HG02884 (cell line): ENCODE measurements around the gene RIMBP2.
"Not testable (repeated sequence)": the region's sequence is repeated elsewhere in the genome, so short reads cannot be mapped to it uniquely, and the experiment has no call there.

Experiments
- ATAC-seq: cut with Tn5 transposase; IDR thresholded peaks from one replicate; pipeline ENCODE4 v1.9.1; 2021; ENCODE audit warnings: mild to moderate bottlenecking, moderate library complexity; ENCODE audit not compliant: unreplicated experiment

The RIMBP2 gene

GRCh38 chr12:130609966-130610365, 106.1 kb downstream of the RIMBP2 start:
- no peak for ATAC-seq

GRCh38 chr12:130608831-130609230, 107.3 kb downstream of the RIMBP2 start:
- no peak for ATAC-seq

GRCh38 chr12:130608132-130608531, 108.0 kb downstream of the RIMBP2 start:
- no peak for ATAC-seq

GRCh38 chr12:130606231-130606630, 109.9 kb downstream of the RIMBP2 start:
- no peak for ATAC-seq

DNA sequence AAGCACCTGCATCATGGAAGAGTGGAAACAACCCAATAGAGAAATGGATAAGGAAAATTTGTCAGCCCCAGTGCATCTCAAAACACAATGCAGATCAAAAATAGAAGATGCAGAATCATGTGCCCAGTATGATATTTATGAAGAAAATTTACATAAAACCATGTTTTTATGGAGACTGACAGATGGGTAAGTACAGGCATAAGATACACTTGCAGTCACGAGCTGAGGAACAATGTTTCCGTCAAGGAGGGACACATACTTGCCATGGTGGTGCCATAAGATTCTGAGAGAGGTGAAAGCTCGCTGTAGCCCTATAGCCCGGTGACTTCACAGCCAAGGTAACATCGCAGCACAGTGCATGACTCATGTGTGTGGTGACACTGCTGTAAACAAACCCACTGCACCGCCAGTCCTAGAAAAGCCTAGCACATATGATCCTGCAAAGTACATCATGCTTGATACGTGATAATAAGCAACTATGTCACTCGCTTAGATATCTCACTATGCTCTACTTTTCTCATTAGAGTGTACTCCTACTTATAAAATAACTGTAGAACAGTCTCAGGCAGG, 112.6 kb downstream of the RIMBP2 start:
- no peak for ATAC-seq

- ATAC-seq: no peak
These were observed 113.8 kb downstream of the RIMBP2 start for GRCh38 chr12:130602251-130602650.

- ATAC-seq: no peak
These were observed 114.8 kb downstream of the RIMBP2 start for GRCh38 chr12:130601327-130601726.

- no peak for ATAC-seq
These were observed 119.9 kb downstream of the RIMBP2 start for GRCh38 chr12:130596241-130596640.

DNA sequence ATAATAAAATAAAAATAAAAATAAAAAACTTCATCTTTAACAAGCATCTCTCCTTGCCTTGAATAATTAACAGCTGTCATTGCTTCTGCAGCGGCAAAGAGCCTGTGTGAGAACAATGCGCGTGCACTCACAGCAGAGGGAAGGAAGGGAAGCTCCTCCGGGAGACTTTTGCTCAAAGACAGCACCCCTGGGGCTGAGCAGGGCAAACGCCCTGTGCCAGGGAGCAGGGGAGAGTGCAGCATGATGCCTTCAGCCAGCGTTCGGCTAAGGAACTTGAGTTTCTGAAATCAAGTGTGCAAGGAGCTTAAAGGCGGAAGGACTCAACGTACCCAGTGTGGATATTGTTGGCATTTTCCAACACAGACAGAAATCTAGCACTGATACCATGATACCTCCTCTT, 120.5 kb downstream of the RIMBP2 start:
- no peak for ATAC-seq

GRCh38 chr12:130593056-130593455, 123.0 kb downstream of the RIMBP2 start:
- no peak for ATAC-seq

DNA sequence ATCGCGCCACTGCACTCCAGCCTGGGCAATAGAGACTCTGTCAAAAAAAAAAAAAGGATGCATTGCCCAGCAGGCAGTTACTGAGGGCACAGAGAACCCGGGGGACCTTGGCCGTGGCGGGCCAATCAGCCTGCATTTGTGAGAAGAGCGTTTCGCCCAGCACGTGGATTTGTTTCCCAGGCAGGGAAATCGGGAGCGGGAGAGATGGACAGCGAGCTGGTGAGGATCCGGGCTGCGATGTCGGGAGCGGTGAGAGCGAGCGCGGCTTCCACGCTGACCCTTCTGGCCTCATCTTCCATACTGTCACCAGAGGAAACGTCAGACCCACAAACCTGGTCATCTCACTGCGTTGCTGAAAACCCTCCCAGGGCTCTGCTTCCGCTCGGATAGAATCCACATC, 123.5 kb downstream of the RIMBP2 start:
- no peak for ATAC-seq

DNA sequence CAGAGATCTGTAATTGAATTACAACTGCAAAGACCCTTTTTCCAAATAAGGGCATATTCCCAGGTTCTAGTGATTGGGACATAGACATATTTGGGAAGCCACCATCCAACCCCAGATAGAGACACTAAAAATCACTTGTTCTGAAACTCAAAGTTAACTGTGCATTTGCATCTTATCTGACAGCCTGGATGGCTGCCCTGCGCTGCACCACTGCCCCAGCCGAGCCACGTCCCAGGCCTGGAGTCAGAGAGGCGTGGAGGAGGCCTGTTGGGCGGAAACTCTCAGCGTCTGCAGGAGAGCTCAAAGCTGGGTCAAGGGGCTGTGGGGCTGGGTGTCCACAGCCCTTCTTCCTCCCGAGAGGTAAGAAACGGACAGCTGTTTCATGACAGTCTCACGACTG, 124.4 kb downstream of the RIMBP2 start:
- ATAC-seq: no peak

- ATAC-seq: no peak
These were observed 125.4 kb downstream of the RIMBP2 start for GRCh38 chr12:130590685-130591084.

- ATAC-seq: no peak
These were observed 126.4 kb downstream of the RIMBP2 start for GRCh38 chr12:130589540-130590317.

- no peak for ATAC-seq
These were observed 127.2 kb downstream of the RIMBP2 start for GRCh38 chr12:130588696-130589539.

DNA sequence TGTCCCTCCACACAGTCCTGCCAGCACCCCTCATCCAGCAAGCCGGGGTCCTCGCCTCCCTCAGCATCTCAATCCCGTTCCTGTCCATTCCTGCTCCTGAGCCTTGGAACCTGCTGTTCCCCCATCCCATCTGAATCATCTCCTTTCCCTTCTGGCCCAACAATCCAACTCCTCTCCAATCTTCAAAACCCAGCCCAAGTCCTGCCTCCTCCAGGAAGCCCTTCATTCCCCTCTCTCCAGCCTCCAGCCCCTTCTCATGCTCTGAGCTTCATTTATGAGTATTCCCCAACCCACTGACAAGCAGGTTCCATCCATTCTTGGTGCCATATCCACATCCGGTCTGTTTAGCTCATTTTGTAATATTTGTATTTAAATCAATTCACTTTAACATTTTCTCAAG, 128.1 kb downstream of the RIMBP2 start:
- ATAC-seq: no peak

GRCh38 chr12:130584475-130584874, 131.6 kb downstream of the RIMBP2 start:
- ATAC-seq: not testable (repeated sequence)

GRCh38 chr12:130583800-130584199, 132.3 kb downstream of the RIMBP2 start:
- ATAC-seq: no peak

- no peak for ATAC-seq
These were observed 132.8 kb downstream of the RIMBP2 start for GRCh38 chr12:130583317-130583716.

DNA sequence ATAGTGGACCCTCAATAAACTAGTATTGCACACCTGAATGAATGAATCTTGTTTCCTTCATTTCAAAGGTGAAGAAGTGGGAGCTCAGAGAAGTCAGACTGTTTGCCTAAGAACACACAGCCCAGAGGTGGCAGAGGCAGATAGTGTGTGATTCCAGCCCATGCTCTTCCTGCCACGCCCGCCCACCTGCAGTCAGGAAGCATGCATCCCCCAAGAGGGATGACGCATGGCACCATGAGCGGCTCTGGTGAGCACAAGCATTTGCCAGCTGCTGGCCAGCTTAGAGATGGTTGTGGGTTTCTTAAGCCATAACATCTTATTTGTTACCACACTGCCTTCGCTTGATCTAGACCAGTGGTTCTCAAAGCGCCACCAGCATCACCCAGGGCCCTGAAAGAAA, 133.8 kb downstream of the RIMBP2 start:
- ATAC-seq: no peak

DNA sequence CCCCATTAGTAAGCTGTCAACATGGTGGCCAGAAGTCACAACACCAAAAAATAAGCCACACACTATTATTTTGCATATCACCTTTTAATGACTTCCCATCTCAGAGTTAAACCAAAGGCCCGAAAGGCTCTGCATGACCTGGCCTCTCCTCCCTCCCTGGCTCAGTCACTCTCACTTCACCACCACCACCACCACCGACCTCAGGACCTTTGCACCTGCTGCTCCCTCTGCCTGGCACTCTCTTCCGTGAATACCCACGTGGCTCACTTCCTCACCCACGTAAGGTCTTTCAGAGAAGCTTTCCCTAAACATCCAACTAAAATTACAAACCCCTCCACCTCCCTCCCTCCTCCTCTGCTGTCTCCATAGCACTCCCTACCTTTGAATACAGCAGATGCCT, 134.3 kb downstream of the RIMBP2 start:
- ATAC-seq: no peak

DNA sequence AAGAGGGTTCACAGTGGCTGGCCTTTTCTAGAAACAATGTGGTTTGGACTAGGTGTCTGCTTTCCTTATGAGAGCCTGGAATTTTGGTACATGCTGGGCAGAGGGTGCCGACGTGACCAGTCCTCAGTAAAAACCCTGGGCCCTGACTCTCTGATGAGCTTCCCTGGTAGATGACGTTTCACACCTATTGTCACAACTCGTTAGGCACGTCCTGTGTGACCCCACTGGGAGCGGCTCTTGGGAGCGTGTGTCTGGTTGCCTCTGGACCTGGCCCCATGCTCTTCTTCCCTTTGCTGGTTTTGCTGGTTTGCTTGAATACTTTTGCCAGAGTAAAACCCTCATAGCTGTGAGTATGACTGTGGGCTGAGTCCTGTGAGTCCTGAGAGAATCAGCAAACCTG, 136.9 kb downstream of the RIMBP2 start:
- ATAC-seq: no peak
